GM21447 (cell line): ENCODE measurements around the gene ILDR2.

Experiments used
- ATAC-seq: cut with Tn5 transposase; IDR thresholded peaks from one replicate; pipeline ENCODE4 v1.9.1; 2021; ENCODE audit not compliant: unreplicated experiment

The ILDR2 gene

GRCh38 chr1:166975361-166976129, at the start of gene ILDR2:
Gene ILDR2, minus strand, starts transcription at chr1:166975540. Its CDS starts 272 bp downstream, at chr1:166975268.
- ATAC-seq, result peak; percentile 62

GRCh38 chr1:167022384-167022783, 47.0 kb upstream of the ILDR2 start:
- no peak for ATAC-seq

- ATAC-seq, result no peak
Observed at GRCh38 chr1:167016100-167016750, 40.9 kb upstream of the ILDR2 start.

DNA sequence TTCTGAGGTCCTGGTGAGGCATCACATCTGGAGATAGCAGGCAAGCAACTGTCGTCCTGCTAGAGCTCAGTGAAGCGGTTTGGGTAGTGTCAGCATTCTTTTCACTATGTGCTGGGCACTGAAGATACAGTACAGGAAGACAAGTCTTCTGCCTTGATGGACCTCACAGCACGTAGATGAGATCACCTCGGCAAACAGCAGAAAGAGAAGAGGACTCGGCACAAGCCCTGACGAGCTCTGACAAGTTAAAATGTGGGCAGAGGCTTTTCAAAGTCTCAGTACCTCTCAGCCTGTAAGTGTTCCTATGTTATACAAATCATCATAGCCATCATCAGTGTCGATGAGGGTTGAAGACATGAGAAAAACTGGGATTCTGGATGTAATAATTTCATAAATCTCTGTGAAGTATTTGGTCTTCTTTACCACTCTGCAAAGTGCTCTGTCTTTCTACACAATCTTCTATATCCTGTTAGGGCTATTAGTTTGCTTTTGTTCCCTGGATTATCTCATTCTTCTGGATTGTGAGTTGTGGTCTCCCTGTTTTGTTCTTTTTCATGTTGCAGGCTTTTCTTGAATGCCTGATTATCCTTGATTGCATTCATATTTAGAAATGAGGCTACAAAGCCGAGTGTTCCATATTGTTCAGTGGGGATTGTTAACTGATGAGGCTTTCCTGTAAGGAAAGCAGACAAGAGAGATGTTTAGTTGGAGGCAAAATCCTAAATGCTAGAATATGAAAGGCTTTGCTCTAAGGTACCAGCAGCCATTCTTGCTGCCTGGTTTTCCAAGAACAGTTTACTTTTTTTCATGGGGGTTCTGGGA, 38.0 kb upstream of the ILDR2 start:
- no peak for ATAC-seq

DNA sequence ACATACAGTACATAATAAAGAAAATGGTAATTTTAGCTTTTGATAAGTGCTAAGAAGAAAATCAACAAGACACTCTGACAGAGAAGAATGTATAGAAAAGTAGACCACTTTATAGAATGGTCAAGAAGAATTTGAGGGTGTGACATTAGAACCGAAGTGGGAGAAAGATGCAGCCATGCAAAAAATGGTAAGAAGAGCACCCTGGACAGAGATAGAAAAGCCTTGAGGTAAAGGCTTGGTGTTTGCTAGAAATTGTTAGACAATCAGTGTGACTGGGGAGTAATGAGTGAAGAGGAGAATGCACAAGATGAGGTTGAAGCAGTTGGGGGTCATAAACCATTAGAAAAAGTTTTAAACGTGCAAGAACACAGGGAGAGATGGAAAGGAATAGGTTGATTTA, 37.2 kb upstream of the ILDR2 start:
- ATAC-seq, result no peak

GRCh38 chr1:167011560-167012191, 36.3 kb upstream of the ILDR2 start:
- no peak for ATAC-seq

DNA sequence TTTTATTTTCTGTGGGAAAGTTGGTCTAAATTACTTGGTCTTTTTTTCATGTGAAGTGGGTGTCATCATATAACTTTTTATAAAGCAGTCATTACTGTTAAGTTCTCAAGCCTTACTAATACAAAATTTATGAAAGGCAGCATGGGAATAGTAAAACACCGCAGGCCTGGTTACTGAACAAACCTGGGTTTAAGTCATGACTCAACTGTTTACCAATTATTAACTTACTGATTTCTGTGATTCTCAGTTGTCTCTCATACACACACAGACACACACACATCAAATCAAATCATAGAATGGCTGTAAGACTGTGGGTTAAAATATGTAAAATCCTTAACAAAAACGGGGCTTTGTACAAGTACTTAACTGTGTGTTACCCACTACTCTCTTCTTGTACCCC, 28.4 kb upstream of the ILDR2 start:
- no peak for ATAC-seq

DNA sequence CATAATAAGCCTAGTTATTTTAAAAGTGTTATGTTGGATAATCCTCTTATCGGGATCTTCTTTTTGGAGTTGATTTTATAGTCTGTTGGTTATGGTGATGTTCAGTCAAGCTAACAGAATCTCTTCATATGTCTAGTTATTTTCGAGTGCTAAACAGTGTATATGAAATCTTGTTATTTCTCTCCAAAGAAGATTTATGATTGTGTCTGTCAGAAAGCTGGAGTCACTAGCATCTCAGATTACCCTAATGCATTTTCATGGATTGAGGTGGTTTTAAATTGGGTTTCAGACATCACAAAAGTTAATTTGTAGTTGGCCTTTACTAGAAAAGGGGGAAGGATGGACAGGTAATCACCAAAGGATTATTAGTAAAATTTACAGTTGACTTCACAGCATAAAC, 27.0 kb upstream of the ILDR2 start:
- ATAC-seq, result no peak

- no peak for ATAC-seq
Observed at GRCh38 chr1:167000546-167000945, 25.2 kb upstream of the ILDR2 start.

GRCh38 chr1:166999500-167000055, 24.2 kb upstream of the ILDR2 start:
- ATAC-seq, result no peak

DNA sequence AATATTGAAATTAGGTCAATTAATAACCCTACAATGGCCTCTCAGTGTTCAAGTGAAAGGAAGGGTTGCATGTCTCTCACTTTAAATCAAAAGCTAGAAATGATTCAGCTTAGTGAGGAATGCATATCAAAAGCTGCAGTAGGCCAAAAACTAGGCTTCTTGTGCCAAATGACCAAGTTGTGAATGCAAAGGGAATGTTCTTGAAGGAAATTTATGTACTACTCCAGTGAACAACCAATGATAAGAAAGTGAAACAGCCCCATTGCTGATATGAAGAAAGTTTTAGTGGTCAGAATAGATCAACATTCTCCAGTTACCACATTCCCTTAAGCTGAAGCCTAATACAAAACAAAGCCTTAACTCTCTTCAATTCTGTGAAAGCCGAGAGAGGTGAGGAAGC, 23.7 kb upstream of the ILDR2 start:
- ATAC-seq, result no peak

DNA sequence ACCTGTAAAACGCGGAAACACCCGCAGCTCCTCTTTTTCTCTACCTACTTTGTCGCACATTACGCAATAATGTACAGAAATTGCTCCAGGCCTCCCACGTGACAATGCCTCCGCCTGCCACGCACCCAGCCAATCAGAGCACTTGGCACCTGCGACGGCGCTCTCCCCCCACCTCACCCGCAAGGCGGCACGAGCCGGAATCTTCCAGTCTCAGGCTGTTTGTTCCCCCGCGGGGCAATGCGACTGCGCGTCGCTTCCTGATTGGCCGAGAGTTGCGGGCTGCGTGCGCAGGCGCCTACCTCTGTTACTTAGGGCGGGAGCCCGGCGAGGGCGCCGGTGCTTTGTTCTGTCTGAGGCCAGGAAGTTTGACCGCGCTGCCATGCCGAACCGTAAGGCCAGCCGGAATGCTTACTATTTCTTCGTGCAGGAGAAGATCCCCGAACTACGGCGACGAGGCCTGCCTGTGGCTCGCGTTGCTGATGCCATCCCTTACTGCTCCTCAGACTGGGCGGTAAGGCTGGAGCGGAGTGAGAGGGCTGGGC, 13.7 kb upstream of the ILDR2 start, which contains the start of gene MAEL:
Gene MAEL (plus strand): TSS at position 307 of the 542 bp plus-strand sequence. CDS start 73 bp downstream, at position 380.
- no peak for ATAC-seq

GRCh38 chr1:166981589-166981988, 6.2 kb upstream of the ILDR2 start:
- ATAC-seq, result no peak

- ATAC-seq, result no peak
Observed at GRCh38 chr1:166980818-166981217, 5.5 kb upstream of the ILDR2 start.

- ATAC-seq, result no peak
Observed at GRCh38 chr1:166980383-166980782, 5.0 kb upstream of the ILDR2 start.

GRCh38 chr1:166978821-166979220, 3.5 kb upstream of the ILDR2 start:
- ATAC-seq, result no peak

GRCh38 chr1:166977951-166978350, 2.6 kb upstream of the ILDR2 start:
- ATAC-seq, result no peak

GRCh38 chr1:166974647-166975345, 544 bp downstream of the ILDR2 start:
- no peak for ATAC-seq

GRCh38 chr1:166972826-166973225, 2.5 kb downstream of the ILDR2 start:
- no peak for ATAC-seq

- no peak for ATAC-seq
Observed at GRCh38 chr1:166972193-166972592, 3.1 kb downstream of the ILDR2 start.
